IMR-90 (cell line): ENCODE results near the gene NACC2. TPM values are rescaled to one million over a fixed set of nuclear protein-coding genes. Genes with fewer than 3 reads are reported as not detected.

Experiments used
- ATAC-seq: fragments of 200-7000 bp; cut with Tn5 transposase; 2 replicates; pipeline ENCODE4 v1.9.1; 2020; ENCODE audit warnings: low read depth, mild to moderate bottlenecking, moderate library complexity
- BruUV-seq: library from RNA; stranded (reverse); fragments of 400-500 nt; replicated peaks from 2 replicates; lab custom pipeline; 2021; lab: Mats Ljungman, UMichigan
- CTCF ChIA-PET: fragments of 300-600 bp; formaldehyde crosslinking; extraction: SDS; loops from one replicate; lab custom pipeline; 2021; ENCODE audit warnings: antibody characterized with exemption; lab: Yijun Ruan, JAX
- POLR2A ChIA-PET: fragments of 300-600 bp; sonication (Branson Sonifier 250); formaldehyde crosslinking; loops from one replicate; lab custom pipeline; 2022; ENCODE audit warnings: antibody characterized with exemption; ENCODE audit not compliant: unreplicated experiment; lab: Charles Lee
- DNase-seq: peaks from one replicate; pipeline ENCODE4 v3.0.0; 2013
- H2AFZ ChIP-seq: replicated peaks from 2 replicates; pipeline ENCODE3; 2013; ENCODE audit warnings: low read length, mild to moderate bottlenecking; ENCODE audit not compliant: poor library complexity
- H2AK5ac ChIP-seq: 2 replicates; pipeline ENCODE4 v1.6.1; 2013; ENCODE audit warnings: low read depth, low read length, inconsistent platforms
- H2AK9ac ChIP-seq: replicated peaks from 2 replicates; pipeline ENCODE3; 2013; ENCODE audit warnings: mild to moderate bottlenecking, low read depth, low read length, moderate library complexity; ENCODE audit not compliant: poor library complexity
- H2BK120ac ChIP-seq: 2 replicates; pipeline ENCODE4 v1.6.1; 2013; ENCODE audit warnings: low read depth, low read length, inconsistent platforms
- H2BK15ac ChIP-seq: 3 replicates; pipeline ENCODE4 v1.6.1; 2013; ENCODE audit warnings: low read depth, low read length, inconsistent platforms
- H2BK20ac ChIP-seq: 2 replicates; pipeline ENCODE4 v1.6.1; 2013; ENCODE audit warnings: low read depth, mild to moderate bottlenecking, inconsistent platforms, low read length, moderate library complexity
- H2BK5ac ChIP-seq: 2 replicates; pipeline ENCODE4 v1.6.1; 2013; ENCODE audit warnings: mild to moderate bottlenecking, low read depth, low read length, inconsistent platforms; ENCODE audit not compliant: poor library complexity, severe bottlenecking
- H3K14ac ChIP-seq: replicated peaks from 2 replicates; pipeline ENCODE4 v1.6.1; 2013; ENCODE audit warnings: low read depth, low read length, inconsistent platforms
- H3K18ac ChIP-seq: 2 replicates; pipeline ENCODE4 v1.6.1; 2013; ENCODE audit warnings: low read depth, low read length, control low read depth
- H3K23ac ChIP-seq: 2 replicates; pipeline ENCODE4 v1.6.1; 2013; ENCODE audit warnings: low read depth, low read length, inconsistent platforms
- H3K27ac ChIP-seq: 2 replicates; pipeline ENCODE4 v1.5.1; 2013; ENCODE audit warnings: mild to moderate bottlenecking, control low read depth, low read length; ENCODE audit not compliant: insufficient read depth
- H3K27me3 ChIP-seq: 2 replicates; pipeline ENCODE4 v1.6.1; 2013; ENCODE audit warnings: low read length; ENCODE audit not compliant: control insufficient read depth, insufficient read depth
- H3K36me3 ChIP-seq: 2 replicates; pipeline ENCODE4 v1.6.1; 2013; ENCODE audit warnings: low read length, mixed read lengths; ENCODE audit not compliant: control insufficient read depth, insufficient read depth
- H3K4ac ChIP-seq: 2 replicates; pipeline ENCODE4 v1.6.1; 2013; ENCODE audit warnings: low read depth, low read length, inconsistent platforms
- H3K4me1 ChIP-seq: 2 replicates; pipeline ENCODE4 v1.6.1; 2013; ENCODE audit warnings: low read length, mixed read lengths; ENCODE audit not compliant: control insufficient read depth, insufficient read depth
- H3K4me2 ChIP-seq: 2 replicates; pipeline ENCODE4 v1.6.1; 2013; ENCODE audit warnings: low read depth, mild to moderate bottlenecking, control low read depth, low read length, moderate library complexity
- H3K4me3 ChIP-seq: 2 replicates; pipeline ENCODE4 v1.5.1; 2013; ENCODE audit warnings: low read depth, mild to moderate bottlenecking, control low read depth, low read length, moderate library complexity; ENCODE audit not compliant: insufficient read depth
- H3K56ac ChIP-seq: 2 replicates; pipeline ENCODE4 v1.6.1; 2013; ENCODE audit warnings: low read length, inconsistent platforms; ENCODE audit not compliant: insufficient read depth; ENCODE audit errors: extremely low read depth
- H3K79me1 ChIP-seq, 2 experiments: 2 replicates each; pipeline ENCODE4 v1.6.1; 2013; ENCODE audit warnings: low read length in 2 of 2, inconsistent platforms in 1 of 2, low read depth in 1 of 2
- H3K9ac ChIP-seq: 2 replicates; pipeline ENCODE4 v1.6.1; 2013; ENCODE audit warnings: low read depth, low read length, control low read depth
- H3K9me1 ChIP-seq: 2 replicates; pipeline ENCODE4 v1.6.1; 2013; ENCODE audit warnings: low read length, inconsistent platforms; ENCODE audit not compliant: insufficient read depth
- H3K9me3 ChIP-seq: 2 replicates; pipeline ENCODE4 v1.6.1; 2013; ENCODE audit warnings: low read length; ENCODE audit not compliant: control insufficient read depth, insufficient read depth
- H4K20me1 ChIP-seq: 2 replicates; pipeline ENCODE4 v1.6.1; 2013; ENCODE audit warnings: low read length, inconsistent platforms; ENCODE audit not compliant: insufficient read depth
- H4K5ac ChIP-seq: 2 replicates; pipeline ENCODE4 v1.6.1; 2013; ENCODE audit warnings: mild to moderate bottlenecking, low read depth, low read length, control low read depth
- H4K8ac ChIP-seq, 2 experiments: 2 replicates each; pipeline ENCODE4 v1.6.1; 2013; ENCODE audit warnings: low read depth in 2 of 2, low read length in 2 of 2, control low read depth in 1 of 2, inconsistent platforms in 1 of 2
- H4K91ac ChIP-seq: 2 replicates; pipeline ENCODE4 v1.6.1; 2013; ENCODE audit warnings: low read depth, low read length, inconsistent platforms; ENCODE audit not compliant: insufficient read depth
- BHLHE40 ChIP-seq: fragments of 150-350 bp; IDR thresholded peaks from 2 replicates; pipeline ENCODE4 v1.6.1; 2016; ENCODE audit warnings: mild to moderate bottlenecking, low read depth, low read length
- CEBPB ChIP-seq: IDR thresholded peaks from 2 replicates; pipeline ENCODE4 v1.6.1; 2012; ENCODE audit warnings: low read depth, low read length, improper control_type of control experiment
- CHD1 ChIP-seq: IDR thresholded peaks from 2 replicates; pipeline ENCODE4 v1.6.1; 2012; ENCODE audit warnings: low read depth, low read length, improper control_type of control experiment
- FOS ChIP-seq: fragments of 150-350 bp; IDR thresholded peaks from 2 replicates; pipeline ENCODE4 v1.6.1; 2016; ENCODE audit warnings: low read depth, low read length
- MAFK ChIP-seq: IDR thresholded peaks from 2 replicates; pipeline ENCODE4 v1.6.1; 2012; ENCODE audit warnings: low read depth, low read length, improper control_type of control experiment
- MAZ ChIP-seq: IDR thresholded peaks from 2 replicates; pipeline ENCODE4 v1.6.1; 2012; ENCODE audit warnings: low read depth, mild to moderate bottlenecking, low read length, improper control_type of control experiment, moderate library complexity, borderline replicate concordance
- MXI1 ChIP-seq: IDR thresholded peaks from 2 replicates; pipeline ENCODE4 v1.6.1; 2012; ENCODE audit warnings: low read depth, mild to moderate bottlenecking, low read length, moderate library complexity, borderline replicate concordance
- POLR2A ChIP-seq: IDR thresholded peaks from 2 replicates; pipeline ENCODE4 v1.6.1; 2012; ENCODE audit warnings: mild to moderate bottlenecking, low read depth, low read length
- RAD21 ChIP-seq: IDR thresholded peaks from 2 replicates; pipeline ENCODE4 v1.6.1; 2012; ENCODE audit warnings: low read length, improper control_type of control experiment
- RCOR1 ChIP-seq: IDR thresholded peaks from 2 replicates; pipeline ENCODE4 v1.6.1; 2012; ENCODE audit warnings: mild to moderate bottlenecking, low read length, improper control_type of control experiment; ENCODE audit not compliant: insufficient replicate concordance
- RFX5 ChIP-seq: IDR thresholded peaks from 2 replicates; pipeline ENCODE4 v1.8.0; 2012; ENCODE audit warnings: low read depth, mild to moderate bottlenecking, low read length, moderate library complexity
- SMC3 ChIP-seq: fragments of 150-350 bp; IDR thresholded peaks from 2 replicates; pipeline ENCODE4 v1.6.1; 2016; ENCODE audit warnings: low read depth, mild to moderate bottlenecking, antibody characterized with exemption, low read length, moderate library complexity
- WGBS, 2 experiments: methylation state at CpG; one replicate each; pipeline versions ENCODE4 v1.1.5 to v1.1.7; 2013; ENCODE audit warnings: missing lambda C conversion rate in 2 of 2; ENCODE audit not compliant: insufficient read length in 1 of 2; ENCODE audit errors: extremely low coverage in 2 of 2; 5-methylcytosine and 5-hydroxymethylcytosine counted together
- dilution Hi-C: fragments of 300-500 bp; cut with HindIII; formaldehyde crosslinking; loops from one replicate; pipeline ENCODE4 v1.14.3; 2018; ENCODE audit warnings: low sequenced_read_pairs; ENCODE audit not compliant: unreplicated experiment
- in situ Hi-C: fragments of 300-500 bp; cut with MboI; formaldehyde crosslinking; loops from 3 replicates; pipeline ENCODE4 v1.14.3; 2019; ENCODE audit warnings: low sequenced_read_pairs, inconsistent platforms, mixed read lengths
- intact Hi-C: fragments of 100-400 bp; cut with micrococcal nuclease; formaldehyde crosslinking; loops from 2 replicates; pipeline ENCODE4 v1.10.0; 2022
- polyA plus RNA-seq, 3 experiments: library from polyadenylated mRNA; depleted of rRNA; stranded (reverse); fragments of >200 nt; gene quantifications; 2 replicates each; pipeline ENCODE4 v1.2.3, GENCODE V29; 2012; ENCODE audit warnings: low replicate concordance in 1 of 3
- total RNA-seq: library from RNA; depleted of rRNA; stranded (reverse); fragments of >200 nt; gene quantifications from 2 replicates; pipeline ENCODE4 v1.2.3, GENCODE V29; 2012
- TF ChIP-seq, protein P1 (sequence below): fragments of 150-350 bp; IDR thresholded peaks from 2 replicates; pipeline ENCODE4 v1.6.1; 2017; ENCODE audit warnings: mild to moderate bottlenecking, antibody characterized with exemption, low read length, low read depth
- TF ChIP-seq, protein P2 (sequence below): fragments of 150-350 bp; IDR thresholded peaks from 2 replicates; pipeline ENCODE4 v1.6.1; 2016; ENCODE audit warnings: low read depth, mild to moderate bottlenecking, low read length, moderate library complexity, borderline replicate concordance
- TF ChIP-seq, protein P3 (sequence below): conservative IDR thresholded peaks from 2 replicates; pipeline ENCODE4 v1.5.1; 2012; ENCODE audit warnings: mild to moderate bottlenecking, low read depth, low read length, improper control_type of control experiment

The NACC2 gene
- total and polyA plus RNA-seq, 2 of the 4 experiments (the other 2 are of a cell fraction), result 7.9 to 19.0 TPM

DNA sequence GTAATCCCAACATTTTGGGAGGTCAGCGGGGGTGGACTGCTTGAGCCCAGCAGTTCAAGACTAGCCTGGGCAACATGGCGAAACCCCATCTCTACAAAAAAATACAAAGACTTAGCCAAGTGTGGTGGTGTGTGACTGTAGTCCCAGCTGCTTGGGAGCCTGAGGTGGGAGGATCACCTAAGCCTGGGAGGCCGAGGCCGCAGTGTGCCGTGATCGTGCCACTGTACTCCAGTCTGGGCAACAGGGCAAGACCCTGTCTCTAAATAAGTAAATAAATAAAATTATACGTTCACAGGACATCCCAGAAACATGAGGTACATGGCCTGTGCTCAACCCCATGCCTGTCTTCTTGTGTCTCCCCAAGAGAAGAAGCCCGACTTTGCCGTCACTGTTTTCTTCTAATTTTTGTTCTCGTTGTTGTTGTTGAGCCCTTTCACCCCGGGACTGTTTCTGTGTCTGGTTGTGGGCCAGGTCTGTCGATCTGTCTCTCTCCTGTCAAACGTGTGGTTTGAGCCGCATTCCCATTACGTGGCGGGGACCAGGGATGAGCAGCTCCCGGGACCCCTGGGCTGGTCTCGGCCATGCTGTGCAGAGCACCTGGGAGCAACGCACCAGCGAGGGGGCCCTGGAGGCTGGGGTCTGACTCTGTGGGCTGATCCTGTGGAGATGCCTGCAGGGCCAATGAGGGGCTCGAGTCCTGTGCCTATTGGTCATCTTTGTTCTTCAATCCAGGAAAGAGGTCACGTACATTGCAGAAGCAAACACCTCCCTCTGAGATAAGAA is 32.2 kb downstream of the NACC2 start:
- no peaks in the 10 kb centered on the region; the same call in none of the 2 replicates for H3K36me3 ChIP-seq
- H3K18ac ChIP-seq, result no peak overlapping the region
- no peak overlapping the region for H3K9ac ChIP-seq
- CTCF ChIA-PET, result no interaction called here
- H3K27me3 ChIP-seq, result no peaks in the 10 kb centered on the region
- no TSS peak for BruUV-seq
- no peak overlapping the region for H2BK120ac ChIP-seq
- no peaks in the 10 kb centered on the region for H3K9me3 ChIP-seq
- H3K4me1 ChIP-seq, result peaks cover 27% of the 10 kb centered on the region
- H2AFZ ChIP-seq, result no peak overlapping the region
- no peak overlapping the region for H4K91ac ChIP-seq
- H3K56ac ChIP-seq, result no peak overlapping the region
- WGBS, 2 experiments, result 92% methylated on average over 11 of the region's 22 CpGs; no CpG with 5 or more reads in 1 of the 2 experiments
- peaks cover 39 to 91% of the 10 kb centered on the region in 2 experiments for H3K79me1 ChIP-seq
- DNase-seq (no peak), ATAC-seq (no peak)
- intact Hi-C loops, result no loop called here
- H3K4me2 ChIP-seq, result no peak overlapping the region
- H4K8ac ChIP-seq, result no peak overlapping the region
- no peak overlapping the region for H3K4me3 ChIP-seq
- H3K9me1 ChIP-seq, result peaks cover 20% of the 10 kb centered on the region
- no peak overlapping the region for H2BK20ac ChIP-seq
- H2BK5ac ChIP-seq, result no peak overlapping the region
- H3K14ac ChIP-seq, result no peak overlapping the region
- in situ Hi-C loops, result no loop called here
- dilution Hi-C loops, result no loop called here
- peaks cover 85% of the 10 kb centered on the region for H4K20me1 ChIP-seq
- no peak overlapping the region for H4K5ac ChIP-seq
- no peak overlapping the region for H3K23ac ChIP-seq
- POLR2A ChIA-PET, result no interaction called here
- no peak overlapping the region for H3K4ac ChIP-seq
- H2BK15ac ChIP-seq, result no peak overlapping the region
- no peak overlapping the region for H2AK9ac ChIP-seq
- H2AK5ac ChIP-seq, result no peak overlapping the region
- no peak overlapping the region for H3K27ac ChIP-seq
- TF ChIP-seq RCOR1 (no peak), CHD1 (no peak), BHLHE40 (no peak), RFX5 (no peak), POLR2A (no peak), MXI1 (no peak), FOS (no peak), MAFK (no peak), RAD21 (no peak), MAZ (no peak), SMC3 (no peak), CEBPB (no peak)
- TF ChIP-seq, protein P1, sequence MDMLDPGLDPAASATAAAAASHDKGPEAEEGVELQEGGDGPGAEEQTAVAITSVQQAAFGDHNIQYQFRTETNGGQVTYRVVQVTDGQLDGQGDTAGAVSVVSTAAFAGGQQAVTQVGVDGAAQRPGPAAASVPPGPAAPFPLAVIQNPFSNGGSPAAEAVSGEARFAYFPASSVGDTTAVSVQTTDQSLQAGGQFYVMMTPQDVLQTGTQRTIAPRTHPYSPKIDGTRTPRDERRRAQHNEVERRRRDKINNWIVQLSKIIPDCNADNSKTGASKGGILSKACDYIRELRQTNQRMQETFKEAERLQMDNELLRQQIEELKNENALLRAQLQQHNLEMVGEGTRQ, result no peak
- TF ChIP-seq, protein P2, sequence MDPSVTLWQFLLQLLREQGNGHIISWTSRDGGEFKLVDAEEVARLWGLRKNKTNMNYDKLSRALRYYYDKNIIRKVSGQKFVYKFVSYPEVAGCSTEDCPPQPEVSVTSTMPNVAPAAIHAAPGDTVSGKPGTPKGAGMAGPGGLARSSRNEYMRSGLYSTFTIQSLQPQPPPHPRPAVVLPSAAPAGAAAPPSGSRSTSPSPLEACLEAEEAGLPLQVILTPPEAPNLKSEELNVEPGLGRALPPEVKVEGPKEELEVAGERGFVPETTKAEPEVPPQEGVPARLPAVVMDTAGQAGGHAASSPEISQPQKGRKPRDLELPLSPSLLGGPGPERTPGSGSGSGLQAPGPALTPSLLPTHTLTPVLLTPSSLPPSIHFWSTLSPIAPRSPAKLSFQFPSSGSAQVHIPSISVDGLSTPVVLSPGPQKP, result no peak
- TF ChIP-seq, protein P3, sequence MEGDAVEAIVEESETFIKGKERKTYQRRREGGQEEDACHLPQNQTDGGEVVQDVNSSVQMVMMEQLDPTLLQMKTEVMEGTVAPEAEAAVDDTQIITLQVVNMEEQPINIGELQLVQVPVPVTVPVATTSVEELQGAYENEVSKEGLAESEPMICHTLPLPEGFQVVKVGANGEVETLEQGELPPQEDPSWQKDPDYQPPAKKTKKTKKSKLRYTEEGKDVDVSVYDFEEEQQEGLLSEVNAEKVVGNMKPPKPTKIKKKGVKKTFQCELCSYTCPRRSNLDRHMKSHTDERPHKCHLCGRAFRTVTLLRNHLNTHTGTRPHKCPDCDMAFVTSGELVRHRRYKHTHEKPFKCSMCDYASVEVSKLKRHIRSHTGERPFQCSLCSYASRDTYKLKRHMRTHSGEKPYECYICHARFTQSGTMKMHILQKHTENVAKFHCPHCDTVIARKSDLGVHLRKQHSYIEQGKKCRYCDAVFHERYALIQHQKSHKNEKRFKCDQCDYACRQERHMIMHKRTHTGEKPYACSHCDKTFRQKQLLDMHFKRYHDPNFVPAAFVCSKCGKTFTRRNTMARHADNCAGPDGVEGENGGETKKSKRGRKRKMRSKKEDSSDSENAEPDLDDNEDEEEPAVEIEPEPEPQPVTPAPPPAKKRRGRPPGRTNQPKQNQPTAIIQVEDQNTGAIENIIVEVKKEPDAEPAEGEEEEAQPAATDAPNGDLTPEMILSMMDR, result no peak
